Right lobe of liver (tissue), 6 donors: Measurements from ENCODE around the gene EXOC4. TPM values are rescaled to one million over a fixed set of nuclear protein-coding genes. Genes with fewer than 3 reads are reported as not detected.

Experiments used
- ATAC-seq, 4 donors: fragments of 200-7000 bp; cut with Tn5 transposase; one replicate each; pipeline ENCODE4 v1.9.1; 2020; ENCODE audit warnings: mild to moderate bottlenecking in 4 of 4, moderate library complexity in 4 of 4
- DNase-seq, 3 donors: peaks; one replicate each; pipeline ENCODE4 v3.0.0-alpha.2; 2020
- H3K27ac ChIP-seq, 3 donors: fragments of 200-600 bp; one replicate each; pipeline ENCODE4 v1.8.0; 2022
- H3K27me3 ChIP-seq, 2 donors: fragments of 200-600 bp; one replicate each; pipeline ENCODE4 v1.8.0; 2022
- H3K36me3 ChIP-seq, 4 donors: fragments of 200-600 bp; sonication (generic) in 1 of 4; one replicate each; pipeline versions ENCODE4 v1.5.1 to v1.8.0; 2017 to 2022; ENCODE audit warnings: control low read depth in 1 of 4
- H3K4me1 ChIP-seq, 4 donors: fragments of 200-600 bp; sonication (generic) in 1 of 4; one replicate each; pipeline versions ENCODE4 v1.5.1 to v1.8.0; 2017 to 2022; ENCODE audit warnings: control low read depth in 1 of 4
- H3K4me3 ChIP-seq, 3 donors: fragments of 200-600 bp; one replicate each; pipeline ENCODE4 v1.8.0; 2022
- H3K9me3 ChIP-seq, 4 donors: fragments of 200-600 bp; sonication (generic) in 1 of 4; one replicate each; pipeline versions ENCODE4 v1.5.1 to v1.8.0; 2017 to 2022; ENCODE audit warnings: control low read depth in 1 of 4
- CTCF ChIP-seq, 4 donors: fragments of 200-600 bp in 3 of 4; fragments of 450-650 bp in 1 of 4; IDR thresholded peaks; one replicate each; pipeline versions ENCODE4 v1.5.1 to v1.8.0; 2016 to 2022; ENCODE audit warnings: antibody characterized with exemption in 4 of 4, mild to moderate bottlenecking in 2 of 4
- POLR2A ChIP-seq: fragments of 450-650 bp; IDR thresholded peaks from one replicate; pipeline ENCODE4 v1.6.1; 2017; ENCODE audit warnings: antibody characterized with exemption, mild to moderate bottlenecking
- WGBS: methylation state at CpG from one replicate; pipeline ENCODE4 v1.1.6; 2018; ENCODE audit warnings: low coverage, low lambda C conversion rate; ENCODE audit not compliant: insufficient coverage; ENCODE audit errors: missing lambda C conversion rate; 5-methylcytosine and 5-hydroxymethylcytosine counted together
- intact Hi-C, 2 donors: fragments of 100-400 bp; cut with DNase I; formaldehyde crosslinking; loops; one replicate each; pipeline versions ENCODE4 v1.11.2 to v1.14.1; 2022
- total RNA-seq, 6 experiments: library from RNA; depleted of rRNA in 2 of 6; stranded (reverse); fragments of >200 nt in 2 of 6; fragmentation: NEBNext Ultra II Directional in 3 of 6; extraction: Animal tissue kit (Norgen Biotek cat#: 25700) in 3 of 6; gene quantifications; one replicate each; pipeline versions ENCODE4 v1.1.0 to v1.2.4, GENCODE V29; 2016 to 2023
- donor health status: DM: no; HTN: yes; CAD: no.
- donor health status: DM: no; HTN: no; CAD: no.
- donor health status: DM: no; HTN: no; CAD: no.
- donor health status: DM: no; HTN: yes; CAD: no.
- donor health status: DM: no; HTN: yes; CAD: no.

EXOC4 gene
- total RNA-seq, 6 experiments from 2014 or later = 23.7 to 33.5 (median 30.0) TPM

- TF ChIP-seq CTCF (IDR thresholded peaks at IDR 0.05) = no peak
- TF ChIP-seq POLR2A = no peak
- DNase-seq (no peak), ATAC-seq (no peak)
- Histone ChIP-seq H3K36me3 (no peaks in the 10 kb centered on the region), H3K27ac (no peak overlapping the region), H3K4me3 (no peak overlapping the region), H3K9me3 (no peaks in the 10 kb centered on the region), H3K4me1 (no peaks in the 10 kb centered on the region), H3K27me3 (no peaks in the 10 kb centered on the region)
- intact Hi-C loops = no loop called here
- 75% methylated on average over 5 of the region's 5 CpGs for WGBS
Measured at GRCh38 chr7:133563251-133563650, 310.4 kb downstream of the EXOC4 start.

GRCh38 chr7:133564484-133564883 lies 311.6 kb downstream of the EXOC4 start:
- ATAC-seq = no peak
- intact Hi-C loops = no loop called here
- Histone ChIP-seq H3K4me3 (no peak overlapping the region), H3K9me3 (no peaks in the 10 kb centered on the region), H3K36me3 (no peaks in the 10 kb centered on the region), H3K27ac (no peak overlapping the region), H3K27me3 (no peaks in the 10 kb centered on the region), H3K4me1 (no peaks in the 10 kb centered on the region)
- WGBS = 94% methylated on average over 2 of the region's 2 CpGs
- TF ChIP-seq POLR2A (no peak), CTCF (IDR thresholded peaks at IDR 0.05) (no peak)
- no peak for DNase-seq

GRCh38 chr7:133568544-133568943 lies 315.7 kb downstream of the EXOC4 start:
- Histone ChIP-seq H3K4me3 (no peak overlapping the region), H3K36me3 (no peaks in the 10 kb centered on the region), H3K4me1 (no peaks in the 10 kb centered on the region), H3K27me3 (no peaks in the 10 kb centered on the region), H3K27ac (no peak overlapping the region), H3K9me3 (no peaks in the 10 kb centered on the region)
- intact Hi-C loops = no loop called here
- DNase-seq (no peak), ATAC-seq (no peak)
- WGBS = 82% methylated on average over 3 of the region's 3 CpGs
- TF ChIP-seq POLR2A (no peak), CTCF (IDR thresholded peaks at IDR 0.05) (no peak)

GRCh38 chr7:133570321-133570720 lies 317.4 kb downstream of the EXOC4 start:
- H3K4me1 ChIP-seq = no peaks in the 10 kb centered on the region
- intact Hi-C loops = no loop called here
- no peaks in the 10 kb centered on the region for H3K36me3 ChIP-seq
- TF ChIP-seq POLR2A = no peak
- TF ChIP-seq CTCF (IDR thresholded peaks at IDR 0.05) = no peak
- no peak overlapping the region for H3K4me3 ChIP-seq
- 92% methylated on average over 3 of the region's 3 CpGs for WGBS
- no peak overlapping the region for H3K27ac ChIP-seq
- ATAC-seq (no peak), DNase-seq (no peak)
- H3K9me3 ChIP-seq = no peaks in the 10 kb centered on the region
- H3K27me3 ChIP-seq = no peaks in the 10 kb centered on the region

GRCh38 chr7:133571076-133571475 lies 318.2 kb downstream of the EXOC4 start:
- H3K4me1 ChIP-seq = no peaks in the 10 kb centered on the region
- DNase-seq (no peak), ATAC-seq (no peak)
- no peak overlapping the region for H3K27ac ChIP-seq
- H3K9me3 ChIP-seq = no peaks in the 10 kb centered on the region
- 66% methylated on average over 2 of the region's 3 CpGs for WGBS
- no peak for TF ChIP-seq CTCF (IDR thresholded peaks at IDR 0.05)
- TF ChIP-seq POLR2A = no peak
- intact Hi-C loops = no loop called here
- H3K27me3 ChIP-seq = no peaks in the 10 kb centered on the region
- H3K4me3 ChIP-seq = no peak overlapping the region
- H3K36me3 ChIP-seq = no peaks in the 10 kb centered on the region
